HuH-7.5 (cell line): ENCODE measurements around the gene IDUA.

Source experiments
- DNase-seq: peaks from one replicate; pipeline ENCODE4 v3.0.0; 2011; ENCODE audit warnings: low spot score

IDUA gene

GRCh38 chr4:956531-957230, 30.2 kb upstream of the IDUA start:
- no peak for DNase-seq

- no peak for DNase-seq
Observed at GRCh38 chr4:957231-957580, 29.6 kb upstream of the IDUA start.

GRCh38 chr4:957581-958313, 29.1 kb upstream of the IDUA start:
- no peak for DNase-seq

- DNase-seq: no peak
Observed at GRCh38 chr4:958314-958665, 28.6 kb upstream of the IDUA start.

GRCh38 chr4:958696-959337, 28.0 kb upstream of the IDUA start:
- no peak for DNase-seq

GRCh38 chr4:959338-960139, 27.3 kb upstream of the IDUA start:
- no peak for DNase-seq

- DNase-seq: no peak
Observed at GRCh38 chr4:960140-960635, 26.7 kb upstream of the IDUA start.

- DNase-seq: no peak
Observed at GRCh38 chr4:960636-961350, 26.1 kb upstream of the IDUA start.

- DNase-seq: no peak
Observed at GRCh38 chr4:961351-962230, 25.3 kb upstream of the IDUA start.

- DNase-seq: no peak
Observed at GRCh38 chr4:962231-963208, 24.3 kb upstream of the IDUA start.

GRCh38 chr4:963276-964225, 23.3 kb upstream of the IDUA start:
- no peak for DNase-seq

- no peak for DNase-seq
Observed at GRCh38 chr4:964346-965025, 22.4 kb upstream of the IDUA start.

GRCh38 chr4:965048-965765, 21.6 kb upstream of the IDUA start:
- no peak for DNase-seq

- DNase-seq: no peak
Observed at GRCh38 chr4:965766-966134, 21.1 kb upstream of the IDUA start.

GRCh38 chr4:966266-967112, 20.4 kb upstream of the IDUA start:
- no peak for DNase-seq
